Measurements from ENCODE around the gene PHRF1. TPM values are rescaled to one million over a fixed set of nuclear protein-coding genes. Genes with fewer than 3 reads are reported as not detected.

The PHRF1 gene
- total and polyA plus RNA-seq, 9 donors = 3.8 to 34.2 (median 28.8) TPM

DNA sequence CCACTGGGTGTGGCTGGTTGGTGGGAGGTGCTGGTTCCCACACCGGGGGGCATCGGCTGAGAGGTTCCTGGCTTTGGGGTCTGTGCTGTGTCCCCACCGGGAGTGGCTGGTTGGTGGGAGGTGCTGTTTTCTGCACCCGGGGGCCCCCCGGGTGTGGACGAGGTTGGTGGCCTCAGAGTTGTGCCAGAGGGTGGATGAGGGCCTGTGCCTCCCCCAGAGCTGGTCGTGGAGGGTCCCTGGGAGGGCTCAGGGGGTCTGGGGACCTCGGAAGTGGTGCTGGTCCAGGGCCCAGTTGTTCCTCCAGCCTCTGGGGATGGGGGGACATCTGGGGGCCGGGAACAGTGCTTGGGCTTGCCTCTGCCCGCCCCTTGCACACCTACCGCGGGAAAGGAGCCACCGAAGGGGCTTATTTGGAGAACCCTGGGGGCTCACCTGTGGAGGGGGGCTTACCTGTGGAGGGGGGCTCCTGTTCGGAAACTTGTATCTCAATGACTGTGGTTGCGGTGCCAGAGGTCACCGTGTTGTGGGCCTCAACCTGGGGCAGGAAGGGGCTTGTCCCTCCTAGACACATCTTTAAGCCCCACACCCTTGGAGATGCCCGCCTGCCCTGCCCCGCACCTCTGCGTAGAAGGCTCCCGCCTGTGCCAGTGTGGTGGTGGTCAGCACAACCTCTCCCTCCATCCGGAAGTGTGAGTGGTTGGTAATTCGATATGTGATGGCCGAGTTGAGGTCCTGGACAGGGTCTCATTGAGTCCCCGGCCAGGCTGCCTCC, 42.8 kb downstream of the PHRF1 start:
- no peak overlapping the region for H3K27ac ChIP-seq
- H3K27me3 ChIP-seq = no peaks in the 10 kb centered on the region
- H3K9me3 ChIP-seq = no peaks in the 10 kb centered on the region
- no peak for TF ChIP-seq POLR2A (IDR thresholded peaks at IDR 0.05)
- TF ChIP-seq CTCF (IDR thresholded peaks at IDR 0.05) = no peak
- TF ChIP-seq EP300 (IDR thresholded peaks at IDR 0.05) = no peak
- no peaks in the 10 kb centered on the region for H3K36me3 ChIP-seq
- H3K4me1 ChIP-seq (ENCODE audit: insufficient read depth) = peaks cover 8% of the 10 kb centered on the region
- 88 to 90% (median 90%) methylated on average over 22 to 24 of the region's 24 CpGs for WGBS, 3 donors
- DNase-seq = peak in 1 of 5 donors; percentile 38
- intact Hi-C loops (cut with DNase I) = loop anchor here in 1 of 4 donors (10.0 kb wide), 1 partner anchor 56 kb away; no protein-coding TSS in a partner anchor
- no peak overlapping the region for H3K4me3 ChIP-seq

- TF ChIP-seq EP300 (IDR thresholded peaks at IDR 0.05) (no peak), CTCF (IDR thresholded peaks at IDR 0.05) (no peak), POLR2A (IDR thresholded peaks at IDR 0.05) (no peak)
- Histone ChIP-seq H3K9me3 (no peaks in the 10 kb centered on the region), H3K4me3 (no peak overlapping the region), H3K27ac (no peak overlapping the region), H3K36me3 (no peaks in the 10 kb centered on the region), H3K27me3 (no peaks in the 10 kb centered on the region), H3K4me1 (ENCODE audit: insufficient read depth) (peaks cover 8% of the 10 kb centered on the region)
- intact Hi-C loops (cut with DNase I) = loop anchor here in 1 of 4 donors (10.0 kb wide), 1 partner anchor 55 kb away; no protein-coding TSS in a partner anchor
- DNase-seq = peak in 1 of 5 donors; percentile 40
- WGBS, 3 donors = 88 to 93% (median 90%) methylated on average over 21 to 22 of the region's 22 CpGs
Measured at GRCh38 chr11:619628-620050, 43.4 kb downstream of the PHRF1 start.

- intact Hi-C loops (cut with DNase I) = no loop called here
- WGBS, 3 donors = 94 to 96% (median 96%) methylated on average over 13 of the region's 13 CpGs
- H3K4me3 ChIP-seq = no peak overlapping the region
- TF ChIP-seq EP300 (IDR thresholded peaks at IDR 0.05) (no peak), POLR2A (IDR thresholded peaks at IDR 0.05) (no peak), CTCF (IDR thresholded peaks at IDR 0.05) (no peak)
- H3K9me3 ChIP-seq = no peaks in the 10 kb centered on the region
- no peak overlapping the region for H3K27ac ChIP-seq
- H3K36me3 ChIP-seq = no peaks in the 10 kb centered on the region
- no peaks in the 10 kb centered on the region for H3K27me3 ChIP-seq
- DNase-seq = no peak
- peaks cover 5% of the 10 kb centered on the region for H3K4me1 ChIP-seq (ENCODE audit: insufficient read depth)
Measured at GRCh38 chr11:620201-620600, 43.9 kb downstream of the PHRF1 start.

- Histone ChIP-seq H3K4me3 (no peak overlapping the region), H3K36me3 (no peaks in the 10 kb centered on the region), H3K4me1 (ENCODE audit: insufficient read depth) (peaks cover under 1% of the 10 kb centered on the region), H3K9me3 (no peaks in the 10 kb centered on the region), H3K27ac (no peak overlapping the region), H3K27me3 (no peaks in the 10 kb centered on the region)
- DNase-seq = peak in 1 of 5 donors; percentile 38
- TF ChIP-seq CTCF (IDR thresholded peaks at IDR 0.05) (no peak), EP300 (IDR thresholded peaks at IDR 0.05) (no peak), POLR2A (IDR thresholded peaks at IDR 0.05) (no peak)
- intact Hi-C loops (cut with DNase I) = no loop called here
- 75 to 81% (median 77%) methylated on average over 45 of the region's 45 CpGs for WGBS, 3 donors
Measured at GRCh38 chr11:620935-621814, 44.9 kb downstream of the PHRF1 start.

Data from ovary (tissue), 9 donors.